Endothelial cell of umbilical vein (primary cell): ENCODE measurements around the gene PADI6. TPM values are rescaled to one million over a fixed set of nuclear protein-coding genes. Genes with fewer than 3 reads are reported as not detected.

Experiments used
- Bru-seq: library from RNA; stranded (reverse); fragments of 400-500 nt; gene quantifications from one replicate; lab custom pipeline; 2021; lab: Mats Ljungman, UMichigan
- BruChase-seq, 2 experiments: library from RNA; stranded (reverse); fragments of 400-500 nt; gene quantifications; one replicate each; lab custom pipeline; 2021; lab: Mats Ljungman, UMichigan
- BruUV-seq: library from RNA; stranded (reverse); fragments of 400-500 nt; replicated peaks from 2 replicates; lab custom pipeline; 2021; lab: Mats Ljungman, UMichigan
- CTCF ChIA-PET: fragments of 300-600, 350-600 bp; sonication (Branson Sonifier 250); formaldehyde crosslinking; loops from one replicate; lab custom pipeline; 2021; ENCODE audit warnings: antibody characterized with exemption, inconsistent platforms; lab: Charles Lee
- POLR2A ChIA-PET: fragments of 300-600, 350-600 bp; sonication (Branson Sonifier 250); formaldehyde crosslinking; loops from one replicate; lab custom pipeline; 2021; ENCODE audit warnings: antibody characterized with exemption, inconsistent platforms; lab: Charles Lee
- DNase-seq: peaks from one replicate; pipeline ENCODE4 v3.0.0-alpha.2; 2011; ENCODE audit warnings: low read depth, low spot score
- FAIRE-seq: peaks from 2 replicates; lab custom pipeline; 2011; peaks lifted over from hg19 to GRCh38; lab: Jason Lieb, UNC
- H2AFZ ChIP-seq: 2 replicates; pipeline ENCODE4 v1.6.0; 2012; ENCODE audit warnings: low read depth, low read length, control low read depth, inconsistent platforms
- H3K27ac ChIP-seq: 2 replicates; pipeline ENCODE4 v1.5.1; 2011; ENCODE audit warnings: low read depth, mild to moderate bottlenecking, control low read depth, low read length, moderate library complexity; ENCODE audit not compliant: insufficient read depth
- H3K27me3 ChIP-seq, 2 experiments: 2 replicates each; pipeline versions ENCODE4 v1.6.0 to v1.6.1; 2011; ENCODE audit warnings: low read length in 2 of 2, mixed read lengths in 1 of 2; ENCODE audit not compliant: control insufficient read depth in 2 of 2, insufficient read depth in 2 of 2
- H3K36me3 ChIP-seq, 2 experiments: 2 replicates in 1 of 2; 3 replicates in 1 of 2; pipeline ENCODE4 v1.5.1; 2011; ENCODE audit warnings: low read length in 2 of 2, mild to moderate bottlenecking in 1 of 2, moderate library complexity in 1 of 2; ENCODE audit not compliant: control insufficient read depth in 2 of 2, insufficient read depth in 2 of 2; ENCODE audit errors: extremely low read depth in 1 of 2
- H3K4me1 ChIP-seq: 3 replicates; pipeline ENCODE4 v1.5.1; 2011; ENCODE audit warnings: mild to moderate bottlenecking, low read length; ENCODE audit not compliant: control insufficient read depth, insufficient read depth; ENCODE audit errors: extremely low read depth
- H3K4me2 ChIP-seq: 2 replicates; pipeline ENCODE4 v1.6.1; 2011; ENCODE audit warnings: low read length, control low read depth, mixed read lengths; ENCODE audit not compliant: insufficient read depth
- H3K4me3 ChIP-seq, 3 experiments: fragments of 200-600 bp in 1 of 3; sonication (generic), shearing (Covaris generic) in 1 of 3; replicated peaks in 1 of 3; 2 replicates each; pipeline ENCODE4 v1.5.1; 2011 to 2016; ENCODE audit warnings: control low read depth in 3 of 3, low read length in 3 of 3, mild to moderate bottlenecking in 2 of 3, inconsistent platforms in 1 of 3, low read depth in 1 of 3, moderate library complexity in 1 of 3; ENCODE audit not compliant: insufficient read depth in 1 of 3
- H3K79me2 ChIP-seq: 2 replicates; pipeline ENCODE4 v1.6.0; 2012; ENCODE audit warnings: low read length, inconsistent platforms; ENCODE audit not compliant: control insufficient read depth, insufficient read depth
- H3K9ac ChIP-seq: replicated peaks from 2 replicates; pipeline ENCODE3; 2011; ENCODE audit warnings: low read length, control low read depth; ENCODE audit not compliant: insufficient read depth; ENCODE audit errors: extremely low read depth
- H3K9me1 ChIP-seq: replicated peaks from 3 replicates; pipeline ENCODE4 v1.6.0; 2011; ENCODE audit warnings: mild to moderate bottlenecking, low read length; ENCODE audit not compliant: control insufficient read depth, insufficient read depth; ENCODE audit errors: extremely low read depth
- H3K9me3 ChIP-seq: replicated peaks from 2 replicates; pipeline ENCODE4 v1.5.1; 2012; ENCODE audit warnings: low read length, inconsistent platforms; ENCODE audit not compliant: control insufficient read depth, insufficient read depth
- H4K20me1 ChIP-seq: replicated peaks from 2 replicates; pipeline ENCODE3; 2011; ENCODE audit warnings: mild to moderate bottlenecking, low read length; ENCODE audit not compliant: control insufficient read depth, insufficient read depth; ENCODE audit errors: extremely low read depth
- EZH2 ChIP-seq: IDR thresholded peaks from 2 replicates; pipeline ENCODE4 v1.6.1; 2012; ENCODE audit warnings: borderline replicate concordance, low read depth, mild to moderate bottlenecking, moderate library complexity, low read length, inconsistent platforms; ENCODE audit not compliant: severe bottlenecking
- FOS ChIP-seq: IDR thresholded peaks from 2 replicates; pipeline ENCODE4 v1.6.1; 2011; ENCODE audit warnings: mild to moderate bottlenecking, low read length, moderate library complexity, borderline replicate concordance; ENCODE audit not compliant: insufficient read depth
- GATA2 ChIP-seq: IDR thresholded peaks from 2 replicates; pipeline ENCODE4 v1.7.0; 2011; ENCODE audit warnings: low read depth, mild to moderate bottlenecking, moderate library complexity, mixed read lengths, low read length; ENCODE audit not compliant: insufficient read length, insufficient read depth
- JUN ChIP-seq: IDR thresholded peaks from 2 replicates; pipeline ENCODE4 v1.6.1; 2011; ENCODE audit warnings: borderline replicate concordance, low read depth; ENCODE audit not compliant: insufficient read length, insufficient read depth
- MYC ChIP-seq: IDR thresholded peaks from one replicate; pipeline ENCODE4 v1.6.1; 2011; ENCODE audit warnings: mild to moderate bottlenecking, low read depth, low read length
- POLR2A ChIP-seq: IDR thresholded peaks from 2 replicates; pipeline ENCODE4 v1.6.1; 2012; ENCODE audit warnings: low read depth, mild to moderate bottlenecking, control low read depth, low read length
- POLR2AphosphoS5 ChIP-seq: IDR thresholded peaks from 2 replicates; pipeline ENCODE4 v1.6.1; 2012; ENCODE audit warnings: low read depth, mild to moderate bottlenecking, control low read depth, low read length, moderate library complexity; ENCODE audit not compliant: insufficient read depth
- dilution Hi-C: fragments of 300-500 bp; cut with MboI; formaldehyde crosslinking; loops from one replicate; pipeline ENCODE4 v1.15.0; 2019; ENCODE audit warnings: low sequenced_read_pairs; ENCODE audit not compliant: extremely low pct_ligation_motif_present
- intact Hi-C: fragments of 100-400 bp; cut with micrococcal nuclease; formaldehyde crosslinking; loops from one replicate; pipeline ENCODE4 v1.10.0; 2022
- long read RNA-seq: library from polyadenylated mRNA; stranded (forward); transcript quantifications from one replicate; pipeline ENCODE4 v2.0.0, GENCODE V29; 2021
- polyA minus RNA-seq, 3 experiments: library from RNA; depleted of rRNA, polyadenylated mRNA; stranded (reverse); fragments of >200 nt; gene quantifications; 1 replicate in 1 of 3; 2 replicates in 2 of 3; pipeline ENCODE4 v1.2.3, GENCODE V29; 2011
- polyA plus RNA-seq, 4 experiments: library from polyadenylated mRNA; depleted of rRNA in 3 of 4; stranded (reverse) in 3 of 4; unstranded in 1 of 4; fragments of >200 nt; gene quantifications; 2 replicates each; pipeline versions ENCODE4 v1.2.1 to v1.2.3, GENCODE V29; 2011 to 2012; ENCODE audit warnings: missing spikeins in 1 of 4
- total RNA-seq: library from RNA; stranded (reverse); gene quantifications from 2 replicates; pipeline ENCODE4 v1.2.3, GENCODE V29; 2021
- TF ChIP-seq, protein P1 (sequence below): IDR thresholded peaks from 2 replicates; pipeline ENCODE4 v1.6.1; 2011; ENCODE audit not compliant: insufficient read depth, insufficient read length
- TF ChIP-seq, protein P2 (sequence below), 2 donors: IDR thresholded peaks; 1 replicate in 1 of 2; 2 replicates in 1 of 2; pipeline ENCODE4 v1.5.1; 2011; ENCODE audit warnings: low read length in 2 of 2, mild to moderate bottlenecking in 2 of 2, moderate library complexity in 2 of 2, control low read depth in 1 of 2, inconsistent platforms in 1 of 2, low read depth in 1 of 2; ENCODE audit not compliant: insufficient read depth in 1 of 2; ENCODE audit errors: extremely low read depth in 1 of 2

Gene PADI6
- not detected in 2 replicates for total RNA-seq
- polyA plus RNA-seq = not detected in 2 replicates
- not detected in 2 replicates for polyA plus RNA-seq (2011; cell fraction: cytosol; rRNA removed)
- polyA plus RNA-seq (2011; cell fraction: nucleus; rRNA removed) = not detected in 2 replicates
- not detected in 2 replicates for polyA plus RNA-seq (2012)
- not detected in 2 replicates for polyA minus RNA-seq
- polyA minus RNA-seq (2011; cell fraction: cytosol; rRNA and poly(A)+ RNA removed) = not detected
- not detected in 2 replicates for polyA minus RNA-seq (2011; cell fraction: nucleus; rRNA and poly(A)+ RNA removed)
- Bru-seq, nascent RNA = not detected
- not detected for BruChase-seq, experiment 1, labeled RNA remaining after a 6-hour chase
- BruChase-seq, experiment 2, labeled RNA remaining after a 2-hour chase = not detected
- long read RNA-seq = 0 reads

DNA sequence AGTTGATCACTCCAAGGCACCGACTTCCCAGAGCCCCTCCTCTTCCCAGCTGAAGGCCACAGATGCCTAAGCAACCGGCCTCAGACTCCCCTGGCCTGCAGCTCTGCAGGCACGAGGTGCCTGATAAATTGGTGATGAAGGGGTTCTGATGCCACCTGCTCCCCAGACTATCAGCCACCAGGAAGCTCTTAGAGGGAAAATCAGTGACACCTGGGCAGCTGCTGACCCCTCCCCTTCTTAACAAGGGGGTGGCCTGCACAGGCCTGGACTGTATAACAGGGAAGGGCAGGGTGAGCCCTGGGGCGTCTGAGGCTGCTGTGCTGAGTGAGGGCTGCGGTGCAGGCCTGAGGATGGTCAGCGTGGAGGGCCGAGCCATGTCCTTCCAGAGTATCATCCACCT, at the start of gene PADI6:
Gene PADI6 (plus strand): TSS at position 301 of the 400 bp plus-strand sequence. CDS start 50 bp downstream, at position 351.
- intact Hi-C loops = no loop called here
- FAIRE-seq = no peak
- no peaks in the 10 kb centered on the region for H3K36me3 ChIP-seq
- TF ChIP-seq EZH2 (no peak), GATA2 (no peak), POLR2AphosphoS5 (no peak), JUN (no peak), MYC (no peak), FOS (no peak), POLR2A (no peak)
- TF ChIP-seq, protein P1, sequence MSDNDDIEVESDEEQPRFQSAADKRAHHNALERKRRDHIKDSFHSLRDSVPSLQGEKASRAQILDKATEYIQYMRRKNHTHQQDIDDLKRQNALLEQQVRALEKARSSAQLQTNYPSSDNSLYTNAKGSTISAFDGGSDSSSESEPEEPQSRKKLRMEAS = no peak
- TF ChIP-seq, protein P2, sequence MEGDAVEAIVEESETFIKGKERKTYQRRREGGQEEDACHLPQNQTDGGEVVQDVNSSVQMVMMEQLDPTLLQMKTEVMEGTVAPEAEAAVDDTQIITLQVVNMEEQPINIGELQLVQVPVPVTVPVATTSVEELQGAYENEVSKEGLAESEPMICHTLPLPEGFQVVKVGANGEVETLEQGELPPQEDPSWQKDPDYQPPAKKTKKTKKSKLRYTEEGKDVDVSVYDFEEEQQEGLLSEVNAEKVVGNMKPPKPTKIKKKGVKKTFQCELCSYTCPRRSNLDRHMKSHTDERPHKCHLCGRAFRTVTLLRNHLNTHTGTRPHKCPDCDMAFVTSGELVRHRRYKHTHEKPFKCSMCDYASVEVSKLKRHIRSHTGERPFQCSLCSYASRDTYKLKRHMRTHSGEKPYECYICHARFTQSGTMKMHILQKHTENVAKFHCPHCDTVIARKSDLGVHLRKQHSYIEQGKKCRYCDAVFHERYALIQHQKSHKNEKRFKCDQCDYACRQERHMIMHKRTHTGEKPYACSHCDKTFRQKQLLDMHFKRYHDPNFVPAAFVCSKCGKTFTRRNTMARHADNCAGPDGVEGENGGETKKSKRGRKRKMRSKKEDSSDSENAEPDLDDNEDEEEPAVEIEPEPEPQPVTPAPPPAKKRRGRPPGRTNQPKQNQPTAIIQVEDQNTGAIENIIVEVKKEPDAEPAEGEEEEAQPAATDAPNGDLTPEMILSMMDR (IDR thresholded peaks at IDR 0.05; ENCODE audit: extremely low read depth in 1 of 2, insufficient read depth in 1 of 2, low read depth in 1 of 2, low read length in 2 of 2) = no peak
- no peaks in the 10 kb centered on the region for H4K20me1 ChIP-seq
- CTCF ChIA-PET = no interaction called here
- H2AFZ ChIP-seq = no peak within 1 kb of the TSS
- no TSS peak for BruUV-seq
- dilution Hi-C loops = no loop called here
- no peak for DNase-seq
- H3K4me3 ChIP-seq = no peak within 1 kb of the TSS
- POLR2A ChIA-PET = no interaction called here
- no peaks in the 10 kb centered on the region for H3K9me3 ChIP-seq
- H3K4me1 ChIP-seq = no peaks in the 10 kb centered on the region
- H3K79me2 ChIP-seq = no peaks in the 10 kb centered on the region
- no peak within 1 kb of the TSS for H3K27ac ChIP-seq
- H3K4me2 ChIP-seq = no peak within 1 kb of the TSS
- H3K9me1 ChIP-seq = no peaks in the 10 kb centered on the region
- H3K27me3 ChIP-seq = no peaks in the 10 kb centered on the region
- H3K9ac ChIP-seq = no peak within 1 kb of the TSS
